OCI-LY3 (cell line): ENCODE results near the gene MYRF.

ENCODE experiments used
- H2AFZ ChIP-seq: fragments of 200-600, 300-600 bp; shearing (Covaris generic); 2 replicates; pipeline ENCODE4 v1.6.0; 2014; ENCODE audit warnings: antibody characterized with exemption, low read depth, low read length
- H3K27ac ChIP-seq: fragments of 200-600, 300-600 bp; sonication (generic); 2 replicates; pipeline ENCODE4 v1.5.1; 2014; ENCODE audit warnings: mild to moderate bottlenecking, low read length, moderate library complexity, mixed read lengths
- H3K27me3 ChIP-seq: fragments of 200-600, 300-600 bp; sonication (generic); 2 replicates; pipeline ENCODE4 v1.6.1; 2014; ENCODE audit warnings: low read depth, low read length, mixed read lengths
- H3K36me3 ChIP-seq: fragments of 200-600, 300-600 bp; sonication (generic); replicated peaks from 2 replicates; pipeline ENCODE3; 2014; ENCODE audit warnings: low read depth, low read length, mixed read lengths
- H3K4me1 ChIP-seq: fragments of 300-600, 200-600 bp; sonication (generic); 2 replicates; pipeline ENCODE4 v1.6.1; 2014; ENCODE audit warnings: low read length, mixed read lengths
- H3K4me2 ChIP-seq: fragments of 200-600, 300-600 bp; sonication (generic); 2 replicates; pipeline ENCODE4 v1.6.1; 2014; ENCODE audit warnings: low read length, mixed read lengths
- H3K4me3 ChIP-seq: fragments of 300-600, 200-600 bp; sonication (generic); 2 replicates; pipeline ENCODE4 v1.5.1; 2014; ENCODE audit warnings: antibody characterized with exemption, mild to moderate bottlenecking, low read length, moderate library complexity
- H3K79me2 ChIP-seq: fragments of 300-600, 200-600 bp; shearing (Covaris generic); 2 replicates; pipeline ENCODE4 v1.6.1; 2014; ENCODE audit warnings: mild to moderate bottlenecking, low read length, mixed read lengths
- H3K9ac ChIP-seq: fragments of 300-600, 200-600 bp; shearing (Covaris generic); 2 replicates; pipeline ENCODE4 v1.6.0; 2014; ENCODE audit warnings: mild to moderate bottlenecking, low read length, moderate library complexity
- H3K9me3 ChIP-seq: fragments of 200-600, 300-600 bp; shearing (Covaris generic); 2 replicates; pipeline ENCODE4 v1.6.1; 2014; ENCODE audit warnings: low read length, mixed read lengths; ENCODE audit not compliant: insufficient read depth
- H4K20me1 ChIP-seq: fragments of 200-600, 300-600 bp; sonication (generic); 2 replicates; pipeline ENCODE4 v1.6.1; 2016; ENCODE audit warnings: low read length, mixed read lengths; ENCODE audit not compliant: insufficient read depth
- CTCF ChIP-seq: fragments of 200-600, 300-600 bp; sonication (generic); IDR thresholded peaks from 2 replicates; pipeline ENCODE4 v1.5.1; 2014; ENCODE audit warnings: antibody characterized with exemption, low read length, low read depth
- EZH2phosphoT487 ChIP-seq: fragments of 200-600 bp; shearing (Covaris generic); IDR thresholded peaks from 2 replicates; pipeline ENCODE4 v1.6.1; 2018; ENCODE audit warnings: antibody characterized with exemption, mixed run types, low read depth

MYRF gene

GRCh38 chr11:61774411-61774810 lies 22.0 kb downstream of the MYRF start:
- no peak overlapping the region for H3K27ac ChIP-seq
- no peaks in the 10 kb centered on the region for H3K27me3 ChIP-seq
- no peak for TF ChIP-seq EZH2phosphoT487
- TF ChIP-seq CTCF: no peak
- H3K9ac ChIP-seq: no peak overlapping the region
- H3K79me2 ChIP-seq: no peaks in the 10 kb centered on the region
- no peak overlapping the region for H3K4me2 ChIP-seq
- H4K20me1 ChIP-seq: no peaks in the 10 kb centered on the region
- no peak overlapping the region for H2AFZ ChIP-seq
- H3K4me1 ChIP-seq: no peaks in the 10 kb centered on the region
- H3K9me3 ChIP-seq: no peaks in the 10 kb centered on the region
- no peaks in the 10 kb centered on the region for H3K36me3 ChIP-seq
- no peak overlapping the region for H3K4me3 ChIP-seq

GRCh38 chr11:61775106-61775505 lies 22.7 kb downstream of the MYRF start:
- Histone ChIP-seq H3K4me1 (no peaks in the 10 kb centered on the region), H3K27me3 (no peaks in the 10 kb centered on the region), H3K27ac (no peak overlapping the region), H3K4me3 (no peak overlapping the region), H4K20me1 (no peaks in the 10 kb centered on the region), H3K4me2 (no peak overlapping the region), H3K9me3 (no peaks in the 10 kb centered on the region), H2AFZ (no peak overlapping the region), H3K9ac (no peak overlapping the region), H3K79me2 (no peaks in the 10 kb centered on the region), H3K36me3 (no peaks in the 10 kb centered on the region)
- TF ChIP-seq EZH2phosphoT487: no peak
- no peak for TF ChIP-seq CTCF

- H3K79me2 ChIP-seq: no peaks in the 10 kb centered on the region
- H3K9ac ChIP-seq: no peak overlapping the region
Observed at GRCh38 chr11:61775606-61776554, 23.4 kb downstream of the MYRF start.

More at GRCh38 chr11:61775606-61776554, 23.4 kb downstream of the MYRF start:
- Histone ChIP-seq H3K9me3 (no peaks in the 10 kb centered on the region), H3K27me3 (no peaks in the 10 kb centered on the region), H3K4me3 (no peak overlapping the region), H3K4me2 (no peak overlapping the region), H3K27ac (no peak overlapping the region), H2AFZ (no peak overlapping the region), H4K20me1 (no peaks in the 10 kb centered on the region), H3K36me3 (no peaks in the 10 kb centered on the region), H3K4me1 (no peaks in the 10 kb centered on the region)
- TF ChIP-seq EZH2phosphoT487: no peak
- TF ChIP-seq CTCF: no peak
